Natural killer cell (primary cell): ENCODE results near the gene TTC27. TPM values are rescaled to one million over a fixed set of nuclear protein-coding genes. Genes with fewer than 3 reads are reported as not detected.

ENCODE experiments used
- ATAC-seq, 3 donors: fragments of 150-1000 bp in 2 of 3; fragments of 200-7000 bp in 1 of 3; cut with Tn5 transposase; 1 replicate in 1 of 3; 2 replicates in 2 of 3; pipeline ENCODE4 v1.10.0; 2021; ENCODE audit warnings: mild to moderate bottlenecking in 2 of 3, moderate library complexity in 2 of 3
- DNase-seq, 2 donors: peaks; one replicate each; pipeline versions ENCODE4 v3.0.0 to v3.0.0-alpha.2; 2013 to 2021; ENCODE audit warnings: mixed read lengths in 1 of 2
- H3K27ac ChIP-seq: one replicate; pipeline ENCODE4 v1.5.1; 2013; ENCODE audit warnings: mild to moderate bottlenecking, low read length
- H3K27me3 ChIP-seq: one replicate; pipeline ENCODE4 v1.6.1; 2013; ENCODE audit warnings: low read length; ENCODE audit not compliant: control insufficient read depth, insufficient read depth
- H3K36me3 ChIP-seq: one replicate; pipeline ENCODE4 v1.6.1; 2013; ENCODE audit warnings: low read length; ENCODE audit not compliant: control insufficient read depth, insufficient read depth
- H3K4me1 ChIP-seq: one replicate; pipeline ENCODE4 v1.6.1; 2013; ENCODE audit warnings: low read length; ENCODE audit not compliant: control insufficient read depth, insufficient read depth
- H3K4me3 ChIP-seq: one replicate; pipeline ENCODE4 v1.5.1; 2013; ENCODE audit warnings: low read length
- H3K9me3 ChIP-seq: one replicate; pipeline ENCODE4 v1.6.1; 2013; ENCODE audit warnings: low read length; ENCODE audit not compliant: control insufficient read depth, insufficient read depth
- H3K27ac Mint-ChIP-seq, 2 donors: one replicate each; pipeline ENCODE4 v1.8.0; 2022; ENCODE audit warnings: mild to moderate bottlenecking in 2 of 2, mixed read lengths in 2 of 2, moderate library complexity in 1 of 2
- H3K27me3 Mint-ChIP-seq, 2 donors: one replicate each; pipeline ENCODE4 v1.8.0; 2022; ENCODE audit warnings: low read depth in 2 of 2, mixed read lengths in 2 of 2
- H3K36me3 Mint-ChIP-seq: one replicate; pipeline ENCODE4 v1.8.0; 2022; ENCODE audit warnings: mixed read lengths
- H3K4me1 Mint-ChIP-seq, 2 donors: one replicate each; pipeline ENCODE4 v1.8.0; 2022; ENCODE audit warnings: mixed read lengths in 2 of 2
- H3K4me3 Mint-ChIP-seq: one replicate; pipeline ENCODE4 v1.8.0; 2022; ENCODE audit warnings: mild to moderate bottlenecking, moderate library complexity, mixed read lengths
- H3K9me3 Mint-ChIP-seq, 2 donors: one replicate each; pipeline ENCODE4 v1.8.0; 2022; ENCODE audit warnings: mixed read lengths in 2 of 2
- CTCF ChIP-seq: fragments of 200-600 bp; IDR thresholded peaks from one replicate; pipeline ENCODE4 v1.8.0; 2022; ENCODE audit warnings: antibody characterized with exemption
- WGBS: methylation state at CpG from one replicate; pipeline ENCODE4 v1.1.7; 2013; ENCODE audit warnings: missing lambda C conversion rate; ENCODE audit not compliant: insufficient coverage; 5-methylcytosine and 5-hydroxymethylcytosine counted together
- intact Hi-C: fragments of 100-400 bp; cut with micrococcal nuclease; formaldehyde crosslinking; loops from one replicate; pipeline ENCODE4 v1.14.2; 2022
- total RNA-seq, 4 donors: library from RNA; stranded (reverse); fragments of 120-200 nt in 1 of 4; gene quantifications; one replicate each; pipeline versions ENCODE4 v1.2.3 to v1.2.4, GENCODE V29; 2013 to 2022

TTC27 gene
- total RNA-seq, 3 donors from 2014 or later (not counting 1 experiment from before 2014, with no cell fraction given), result 13.7 to 14.6 (median 14.1) TPM

- intact Hi-C loops, result no loop called here
- Histone ChIP-seq H3K9me3 (no peaks in the 10 kb centered on the region), H3K4me3 (no peak overlapping the region), H3K27ac (no peak overlapping the region), H3K27me3 (no peaks in the 10 kb centered on the region), H3K4me1 (no peaks in the 10 kb centered on the region), H3K36me3 (peaks cover 22% of the 10 kb centered on the region)
- H3K36me3 Mint-ChIP-seq, result peaks cover 10% of the 10 kb centered on the region
- ATAC-seq, result no peak
- no peak for DNase-seq
- WGBS, result 84% methylated on average over 2 of the region's 2 CpGs
- H3K27ac Mint-ChIP-seq, result no peak overlapping the region
- TF ChIP-seq CTCF, result no peak
- H3K4me3 Mint-ChIP-seq, result no peak overlapping the region
- no peaks in the 10 kb centered on the region for H3K9me3 Mint-ChIP-seq
- no peaks in the 10 kb centered on the region for H3K27me3 Mint-ChIP-seq
- H3K4me1 Mint-ChIP-seq, result peaks cover 5 to 11% of the 10 kb centered on the region in 2 donors
Observed at GRCh38 chr2:32738939-32739338, 111.1 kb downstream of the TTC27 start.

- Mint-ChIP-seq H3K9me3 (no peaks in the 10 kb centered on the region), H3K4me3 (no peak overlapping the region)
- 100% methylated on average over 2 of the region's 2 CpGs for WGBS
Observed at GRCh38 chr2:32739664-32740063, 111.8 kb downstream of the TTC27 start.

GRCh38 chr2:32741575-32741974, 113.7 kb downstream of the TTC27 start:
- Histone ChIP-seq H3K9me3 (no peaks in the 10 kb centered on the region), H3K27ac (no peak overlapping the region), H3K4me3 (no peak overlapping the region), H3K36me3 (peaks cover 18% of the 10 kb centered on the region), H3K4me1 (no peaks in the 10 kb centered on the region), H3K27me3 (no peaks in the 10 kb centered on the region)
- ATAC-seq (no peak), DNase-seq (no peak)
- no peak for TF ChIP-seq CTCF
- no peaks in the 10 kb centered on the region for H3K9me3 Mint-ChIP-seq
- H3K27me3 Mint-ChIP-seq, result no peaks in the 10 kb centered on the region
- peaks cover 7% of the 10 kb centered on the region for H3K36me3 Mint-ChIP-seq
- no peak overlapping the region for H3K27ac Mint-ChIP-seq
- no CpG with 5 or more reads among the region's 1 CpG for WGBS
- H3K4me1 Mint-ChIP-seq, result peaks cover 5 to 11% of the 10 kb centered on the region in 2 donors
- H3K4me3 Mint-ChIP-seq, result no peak overlapping the region
- intact Hi-C loops, result no loop called here

More at GRCh38 chr2:32739664-32740063, 111.8 kb downstream of the TTC27 start:
- DNase-seq (no peak), ATAC-seq (no peak)
- no peak overlapping the region for H3K27ac Mint-ChIP-seq
- peaks cover 5 to 11% of the 10 kb centered on the region in 2 donors for H3K4me1 Mint-ChIP-seq
- Histone ChIP-seq H3K27ac (no peak overlapping the region), H3K4me1 (no peaks in the 10 kb centered on the region), H3K4me3 (no peak overlapping the region), H3K9me3 (no peaks in the 10 kb centered on the region), H3K27me3 (no peaks in the 10 kb centered on the region), H3K36me3 (peaks cover 22% of the 10 kb centered on the region)
- H3K27me3 Mint-ChIP-seq, result no peaks in the 10 kb centered on the region
- TF ChIP-seq CTCF, result no peak
- intact Hi-C loops, result no loop called here
- H3K36me3 Mint-ChIP-seq, result peaks cover 10% of the 10 kb centered on the region

GRCh38 chr2:32742376-32742775, 114.5 kb downstream of the TTC27 start:
- H3K9me3 Mint-ChIP-seq, result no peaks in the 10 kb centered on the region
- no peaks in the 10 kb centered on the region for H3K36me3 Mint-ChIP-seq
- H3K4me1 ChIP-seq, result no peaks in the 10 kb centered on the region
- intact Hi-C loops, result no loop called here
- H3K4me1 Mint-ChIP-seq, result peaks cover 5 to 11% of the 10 kb centered on the region in 2 donors
- H3K9me3 ChIP-seq, result no peaks in the 10 kb centered on the region
- ATAC-seq (no peak), DNase-seq (no peak)
- 73% methylated on average over 2 of the region's 2 CpGs for WGBS
- no peak overlapping the region for H3K27ac ChIP-seq
- no peak overlapping the region for H3K4me3 Mint-ChIP-seq
- no peaks in the 10 kb centered on the region for H3K27me3 Mint-ChIP-seq
- TF ChIP-seq CTCF, result no peak
- H3K4me3 ChIP-seq, result no peak overlapping the region
- no peaks in the 10 kb centered on the region for H3K27me3 ChIP-seq
- H3K36me3 ChIP-seq, result peaks cover 15% of the 10 kb centered on the region
- no peak overlapping the region for H3K27ac Mint-ChIP-seq
